GM19372 (cell line): ENCODE results near the gene ZNF709.
"Not testable (repeated sequence)": the region's sequence is repeated elsewhere in the genome, so short reads cannot be mapped to it uniquely, and the experiment has no call there.

Experiments used
- ATAC-seq: cut with Tn5 transposase; IDR thresholded peaks from one replicate; pipeline ENCODE4 v1.9.1; 2021; ENCODE audit warnings: mild to moderate bottlenecking, low read depth, moderate library complexity; ENCODE audit not compliant: unreplicated experiment

Gene ZNF709

GRCh38 chr19:12464139-12464538 is 20.5 kb downstream of the ZNF709 start:
- ATAC-seq, result not testable (repeated sequence)

GRCh38 chr19:12453495-12453894 is 31.1 kb downstream of the ZNF709 start:
- no peak for ATAC-seq

- ATAC-seq, result no peak
These were observed 33.8 kb downstream of the ZNF709 start for GRCh38 chr19:12450844-12451243.

GRCh38 chr19:12448808-12449207 is 35.8 kb downstream of the ZNF709 start:
- no peak for ATAC-seq

- ATAC-seq, result peak; percentile 93
These were observed 43.9 kb downstream of the ZNF709 start, which contains the start of gene ZNF443 for GRCh38 chr19:12440541-12441316. Gene ZNF443 (minus strand): TSS chr19:12441021. CDS start chr19:12440914, 107 bp downstream.

- ATAC-seq, result peak; percentile 17
These were observed 44.7 kb downstream of the ZNF709 start for GRCh38 chr19:12439686-12440540.

- not testable (repeated sequence) for ATAC-seq
These were observed 53.8 kb downstream of the ZNF709 start for GRCh38 chr19:12430726-12431299.

- no peak for ATAC-seq
These were observed 58.7 kb downstream of the ZNF709 start for GRCh38 chr19:12425888-12426274.

GRCh38 chr19:12425236-12425887 is 59.3 kb downstream of the ZNF709 start:
- ATAC-seq, result no peak

- not testable (repeated sequence) for ATAC-seq
These were observed 67.3 kb downstream of the ZNF709 start for GRCh38 chr19:12417273-12417672.

GRCh38 chr19:12411893-12412292 is 72.7 kb downstream of the ZNF709 start:
- ATAC-seq, result no peak
